Natural killer cell (primary cell): ENCODE results near the gene CNPY3. TPM values are rescaled to one million over a fixed set of nuclear protein-coding genes. Genes with fewer than 3 reads are reported as not detected.

Experiments used
- ATAC-seq, 3 donors: fragments of 150-1000 bp in 2 of 3; fragments of 200-7000 bp in 1 of 3; cut with Tn5 transposase; 1 replicate in 1 of 3; 2 replicates in 2 of 3; pipeline ENCODE4 v1.10.0; 2021; ENCODE audit warnings: mild to moderate bottlenecking in 2 of 3, moderate library complexity in 2 of 3
- DNase-seq, 2 donors: peaks; one replicate each; pipeline versions ENCODE4 v3.0.0 to v3.0.0-alpha.2; 2013 to 2021; ENCODE audit warnings: mixed read lengths in 1 of 2
- H3K27ac ChIP-seq: one replicate; pipeline ENCODE4 v1.5.1; 2013; ENCODE audit warnings: mild to moderate bottlenecking, low read length
- H3K27me3 ChIP-seq: one replicate; pipeline ENCODE4 v1.6.1; 2013; ENCODE audit warnings: low read length; ENCODE audit not compliant: control insufficient read depth, insufficient read depth
- H3K36me3 ChIP-seq: one replicate; pipeline ENCODE4 v1.6.1; 2013; ENCODE audit warnings: low read length; ENCODE audit not compliant: control insufficient read depth, insufficient read depth
- H3K4me1 ChIP-seq: one replicate; pipeline ENCODE4 v1.6.1; 2013; ENCODE audit warnings: low read length; ENCODE audit not compliant: control insufficient read depth, insufficient read depth
- H3K4me3 ChIP-seq: one replicate; pipeline ENCODE4 v1.5.1; 2013; ENCODE audit warnings: low read length
- H3K9me3 ChIP-seq: one replicate; pipeline ENCODE4 v1.6.1; 2013; ENCODE audit warnings: low read length; ENCODE audit not compliant: control insufficient read depth, insufficient read depth
- H3K27ac Mint-ChIP-seq, 2 donors: one replicate each; pipeline ENCODE4 v1.8.0; 2022; ENCODE audit warnings: mild to moderate bottlenecking in 2 of 2, mixed read lengths in 2 of 2, moderate library complexity in 1 of 2
- H3K27me3 Mint-ChIP-seq, 2 donors: one replicate each; pipeline ENCODE4 v1.8.0; 2022; ENCODE audit warnings: low read depth in 2 of 2, mixed read lengths in 2 of 2
- H3K36me3 Mint-ChIP-seq: one replicate; pipeline ENCODE4 v1.8.0; 2022; ENCODE audit warnings: mixed read lengths
- H3K4me1 Mint-ChIP-seq, 2 donors: one replicate each; pipeline ENCODE4 v1.8.0; 2022; ENCODE audit warnings: mixed read lengths in 2 of 2
- H3K4me3 Mint-ChIP-seq: one replicate; pipeline ENCODE4 v1.8.0; 2022; ENCODE audit warnings: mild to moderate bottlenecking, moderate library complexity, mixed read lengths
- H3K9me3 Mint-ChIP-seq, 2 donors: one replicate each; pipeline ENCODE4 v1.8.0; 2022; ENCODE audit warnings: mixed read lengths in 2 of 2
- CTCF ChIP-seq: fragments of 200-600 bp; IDR thresholded peaks from one replicate; pipeline ENCODE4 v1.8.0; 2022; ENCODE audit warnings: antibody characterized with exemption
- whole genome bisulfite sequencing: methylation state at CpG from one replicate; pipeline ENCODE4 v1.1.7; 2013; ENCODE audit warnings: missing lambda C conversion rate; ENCODE audit not compliant: insufficient coverage; 5-methylcytosine and 5-hydroxymethylcytosine counted together
- intact Hi-C: fragments of 100-400 bp; cut with micrococcal nuclease; formaldehyde crosslinking; loops from one replicate; pipeline ENCODE4 v1.14.2; 2022
- total RNA-seq, 4 donors: library from RNA; stranded (reverse); fragments of 120-200 nt in 1 of 4; gene quantifications; one replicate each; pipeline versions ENCODE4 v1.2.3 to v1.2.4, GENCODE V29; 2013 to 2022

CNPY3 gene
- total RNA-seq, 3 donors from 2014 or later (not counting 1 experiment from before 2014, with no cell fraction given), result 52.4 to 71.2 (median 59.8) TPM

- no peak for TF ChIP-seq CTCF
- ATAC-seq, result no peak
- no peaks in the 10 kb centered on the region for H3K9me3 ChIP-seq
- peak overlapping the region; percentile 72 for H3K27ac ChIP-seq
- peak overlapping the region; percentile 95 for H3K4me3 Mint-ChIP-seq
- no peaks in the 10 kb centered on the region for H3K27me3 Mint-ChIP-seq
- no peaks in the 10 kb centered on the region for H3K27me3 ChIP-seq
- DNase-seq, result peak in 1 of 2 donors; percentile 40
- peaks cover 10% of the 10 kb centered on the region for H3K36me3 ChIP-seq
- intact Hi-C loops, result loop anchor here (1.0 kb wide), 3 partner anchors 29 to 56 kb away; partner anchors contain the start of genes CNPY3, KLHDC3 and RRP36
- peak overlapping the region; percentile 63 to 94 for H3K27ac Mint-ChIP-seq
- no peaks in the 10 kb centered on the region for H3K36me3 Mint-ChIP-seq
- H3K4me1 ChIP-seq, result peaks cover 29% of the 10 kb centered on the region
- no peaks in the 10 kb centered on the region for H3K9me3 Mint-ChIP-seq
- 11% methylated on average over 13 of the region's 13 CpGs for WGBS
- H3K4me1 Mint-ChIP-seq, result peaks cover 42 to 46% of the 10 kb centered on the region in 2 donors
- peak overlapping the region; percentile 75 for H3K4me3 ChIP-seq
Observed at GRCh38 chr6:42984924-42985475, 55.7 kb downstream of the CNPY3 start.

GRCh38 chr6:42987533-42988451 is 58.5 kb downstream of the CNPY3 start:
- peaks cover 26% of the 10 kb centered on the region for H3K4me1 ChIP-seq
- H3K27me3 ChIP-seq, result no peaks in the 10 kb centered on the region
- no peaks in the 10 kb centered on the region for H3K9me3 Mint-ChIP-seq
- H3K36me3 ChIP-seq, result peaks cover 12% of the 10 kb centered on the region
- 96% methylated on average over 5 of the region's 5 CpGs for WGBS
- H3K27ac Mint-ChIP-seq, result peak overlapping the region in 1 of 2 donors; percentile 63
- H3K27ac ChIP-seq, result no peak overlapping the region
- no peaks in the 10 kb centered on the region for H3K27me3 Mint-ChIP-seq
- intact Hi-C loops, result no loop called here
- TF ChIP-seq CTCF, result no peak
- no peak for DNase-seq
- no peak overlapping the region for H3K4me3 ChIP-seq
- no peaks in the 10 kb centered on the region for H3K9me3 ChIP-seq
- no peak for ATAC-seq
- H3K4me1 Mint-ChIP-seq, result peaks cover 45 to 49% of the 10 kb centered on the region in 2 donors
- H3K36me3 Mint-ChIP-seq, result no peaks in the 10 kb centered on the region
- peak overlapping the region; percentile 7 for H3K4me3 Mint-ChIP-seq

- TF ChIP-seq CTCF, result no peak
- Mint-ChIP-seq H3K4me3 (peak overlapping the region; percentile 7), H3K27ac (no peak overlapping the region), H3K4me1 (peaks cover 46 to 48% of the 10 kb centered on the region in 2 donors), H3K27me3 (no peaks in the 10 kb centered on the region), H3K36me3 (no peaks in the 10 kb centered on the region), H3K9me3 (no peaks in the 10 kb centered on the region)
- 94% methylated on average over 1 of the region's 1 CpG for WGBS
- no peak for ATAC-seq
- Histone ChIP-seq H3K36me3 (peaks cover 12% of the 10 kb centered on the region), H3K9me3 (no peaks in the 10 kb centered on the region), H3K27ac (no peak overlapping the region), H3K27me3 (no peaks in the 10 kb centered on the region), H3K4me3 (no peak overlapping the region), H3K4me1 (peaks cover 24% of the 10 kb centered on the region)
- intact Hi-C loops, result no loop called here
- DNase-seq, result no peak
Observed at GRCh38 chr6:42988486-42989020, 59.3 kb downstream of the CNPY3 start.

Other genes with a start within 250 kb of the CNPY3 start
- gene PRPH2, start 206.9 kb upstream of the CNPY3 start, total RNA-seq, result under 1 TPM; 0.12 to 0.16 (median 0.13) TPM
- 10 to 100 TPM; 64.1 to 77.6 (median 65.6) TPM for gene TBCC, start 183.4 kb upstream of the CNPY3 start, total RNA-seq
- gene BICRAL, start 147.4 kb upstream of the CNPY3 start, total RNA-seq, result 10 to 100 TPM; 31.1 to 43.4 (median 37.1) TPM
- 10 to 100 TPM; 66.9 to 67.2 (median 66.9) TPM for gene RPL7L1, start 49.9 kb upstream of the CNPY3 start, total RNA-seq
- gene PTCRA, start 13.4 kb upstream of the CNPY3 start, total RNA-seq, result 1 to 10 TPM in 2 of 3 donors, not detected in 1; 3.7 to 4.7 TPM
- gene GNMT, start 31.3 kb downstream of the CNPY3 start, total RNA-seq, result 1 to 10 TPM; 2.0 to 2.8 (median 2.6) TPM
- 10 to 100 TPM in 1 of 3 donors, 1 to 10 TPM in 2; 8.2 to 13.6 (median 9.9) TPM for gene PEX6, start 49.7 kb downstream of the CNPY3 start, total RNA-seq
- 10 to 100 TPM; 30.5 to 49.1 (median 40.1) TPM for gene PPP2R5D, start 55.1 kb downstream of the CNPY3 start, total RNA-seq
- gene MEA1, start 84.5 kb downstream of the CNPY3 start, total RNA-seq, result 10 to 100 TPM; 29.6 to 34.3 (median 34.2) TPM
- 10 to 100 TPM; 52.7 to 60.9 (median 53.7) TPM for gene KLHDC3, start 84.8 kb downstream of the CNPY3 start, total RNA-seq
- 10 to 100 TPM; 33.1 to 43.9 (median 38.7) TPM for gene RRP36, start 92.1 kb downstream of the CNPY3 start, total RNA-seq
- 10 to 100 TPM in 1 of 3 donors, 1 to 10 TPM in 2; 9.6 to 10.1 (median 9.9) TPM for gene CUL7, start 124.4 kb downstream of the CNPY3 start, total RNA-seq
- gene MRPL2, start 130.0 kb downstream of the CNPY3 start, total RNA-seq, result 10 to 100 TPM; 33.4 to 38.4 (median 33.9) TPM
- 10 to 100 TPM; 35.9 to 39.4 (median 37.4) TPM for gene KLC4, start 130.2 kb downstream of the CNPY3 start, total RNA-seq
- 1 to 10 TPM; 1.7 to 5.6 (median 2.8) TPM for gene PTK7, start 146.8 kb downstream of the CNPY3 start, total RNA-seq
- 10 to 100 TPM; 31.6 to 33.0 (median 32.0) TPM for gene SRF, start 241.8 kb downstream of the CNPY3 start, total RNA-seq